H1 (cell line): ENCODE data around the gene DCXR. TPM values are rescaled to one million over a fixed set of nuclear protein-coding genes. Genes with fewer than 3 reads are reported as not detected.

Experiments used
- CTCF ChIA-PET: fragments of 300-600 bp; sonication (Branson Sonifier 250); formaldehyde crosslinking; loops from one replicate; lab custom pipeline; 2021; ENCODE audit not compliant: partially characterized antibody; lab: Charles Lee
- POLR2A ChIA-PET: fragments of 300-600 bp; sonication (Branson Sonifier 250); formaldehyde crosslinking; loops from one replicate; lab custom pipeline; 2021; ENCODE audit warnings: inconsistent platforms; ENCODE audit not compliant: partially characterized antibody; lab: Charles Lee
- DNase-seq, 2 experiments: peaks; one replicate each; pipeline versions ENCODE4 v3.0.0 to v3.0.0-alpha.2; 2010 to 2022; ENCODE audit warnings: low spot score in 2 of 2, low read depth in 1 of 2, mixed read lengths in 1 of 2
- FAIRE-seq: peaks from 2 replicates; lab custom pipeline; 2011; peaks lifted over from hg19 to GRCh38; lab: Jason Lieb, UNC
- H2AFZ ChIP-seq: 2 replicates; pipeline ENCODE4 v1.8.1; 2012; ENCODE audit warnings: low read length, inconsistent platforms
- H2AK5ac ChIP-seq: 2 replicates; pipeline ENCODE4 v1.6.1; 2013; ENCODE audit warnings: low read depth, low read length
- H2BK120ac ChIP-seq: replicated peaks from 2 replicates; pipeline ENCODE3; 2013; ENCODE audit warnings: low read depth, low read length, inconsistent platforms
- H2BK12ac ChIP-seq: 2 replicates; pipeline ENCODE4 v1.6.1; 2013; ENCODE audit warnings: low read depth, low read length
- H2BK15ac ChIP-seq: 2 replicates; pipeline ENCODE4 v1.6.1; 2013; ENCODE audit warnings: low read length
- H2BK20ac ChIP-seq: 2 replicates; pipeline ENCODE4 v1.6.1; 2013; ENCODE audit warnings: low read length
- H2BK5ac ChIP-seq: 2 replicates; pipeline ENCODE4 v1.6.1; 2013; ENCODE audit warnings: low read depth, low read length
- H3K14ac ChIP-seq: 2 replicates; pipeline ENCODE4 v1.6.1; 2013; ENCODE audit warnings: inconsistent platforms; ENCODE audit not compliant: insufficient read length
- H3K18ac ChIP-seq: 2 replicates; pipeline ENCODE4 v1.6.1; 2013; ENCODE audit warnings: low read length; ENCODE audit errors: extremely low read depth
- H3K23ac ChIP-seq: 2 replicates; pipeline ENCODE4 v1.6.1; 2013; ENCODE audit warnings: inconsistent platforms; ENCODE audit not compliant: insufficient read length
- H3K23me2 ChIP-seq: 2 replicates; pipeline ENCODE4 v1.6.1; 2013; ENCODE audit warnings: low read depth, low read length
- H3K27ac ChIP-seq: 2 replicates; pipeline ENCODE4 v1.6.1; 2011; ENCODE audit warnings: low read depth, low read length, inconsistent platforms
- H3K27me3 ChIP-seq, 4 experiments: replicated peaks in 1 of 4; 1 replicate in 1 of 4; 2 replicates in 3 of 4; pipeline versions ENCODE4 v1.6.1 to v1.8.1; 2011 to 2013; ENCODE audit warnings: low read length in 3 of 4, mild to moderate bottlenecking in 3 of 4, inconsistent platforms in 2 of 4, mixed read lengths in 2 of 4, moderate library complexity in 1 of 4; ENCODE audit not compliant: control insufficient read depth in 3 of 4, insufficient read depth in 3 of 4; ENCODE audit errors: extremely low read depth in 1 of 4
- H3K36me3 ChIP-seq, 4 experiments: 2 replicates each; pipeline versions ENCODE4 v1.6.1 to v1.8.1; 2011 to 2013; ENCODE audit warnings: mild to moderate bottlenecking in 4 of 4, low read length in 3 of 4, moderate library complexity in 2 of 4, control low read depth in 1 of 4, inconsistent platforms in 1 of 4; ENCODE audit not compliant: insufficient read depth in 4 of 4, control insufficient read depth in 2 of 4
- H3K4ac ChIP-seq: replicated peaks from 2 replicates; pipeline ENCODE3; 2013; ENCODE audit warnings: low read length, low read depth, mixed read lengths, inconsistent platforms; ENCODE audit not compliant: insufficient read length
- H3K4me1 ChIP-seq, 4 experiments: replicated peaks in 1 of 4; 1 replicate in 1 of 4; 2 replicates in 3 of 4; pipeline versions ENCODE4 v1.6.1 to v1.8.1; 2011 to 2013; ENCODE audit warnings: low read length in 3 of 4, inconsistent platforms in 2 of 4, mixed read lengths in 1 of 4; ENCODE audit not compliant: insufficient read depth in 4 of 4, control insufficient read depth in 3 of 4
- H3K4me2 ChIP-seq, 2 experiments: 2 replicates each; pipeline versions ENCODE4 v1.6.1 to v1.8.1; 2011 to 2013; ENCODE audit warnings: low read depth in 2 of 2, low read length in 2 of 2, control low read depth in 1 of 2, inconsistent platforms in 1 of 2, mild to moderate bottlenecking in 1 of 2; ENCODE audit not compliant: insufficient read depth in 1 of 2
- H3K4me3 ChIP-seq, 4 experiments: fragments of 200-600, 300-600 bp in 1 of 4; sonication (generic), shearing (Covaris generic), sonication (Bioruptor Twin) in 1 of 4; 2 replicates each; pipeline versions ENCODE4 v1.5.1 to v1.8.1; 2011 to 2016; ENCODE audit warnings: low read length in 4 of 4, low read depth in 3 of 4, control low read depth in 2 of 4, inconsistent platforms in 2 of 4, mild to moderate bottlenecking in 2 of 4, mixed read lengths in 1 of 4, moderate library complexity in 1 of 4; ENCODE audit not compliant: insufficient read depth in 2 of 4; ENCODE audit errors: extremely low read depth in 1 of 4
- H3K56ac ChIP-seq: replicated peaks from 2 replicates; pipeline ENCODE3; 2013; ENCODE audit warnings: low read depth, mild to moderate bottlenecking, mixed read lengths, low read length, inconsistent platforms; ENCODE audit not compliant: insufficient read length
- H3K79me1 ChIP-seq: 2 replicates; pipeline ENCODE4 v1.6.1; 2013; ENCODE audit warnings: low read depth, low read length, control low read depth
- H3K79me2 ChIP-seq, 2 experiments: 2 replicates each; pipeline versions ENCODE4 v1.6.1 to v1.8.1; 2012 to 2013; ENCODE audit warnings: low read length in 2 of 2, mild to moderate bottlenecking in 2 of 2, inconsistent platforms in 1 of 2; ENCODE audit not compliant: insufficient read depth in 2 of 2, control insufficient read depth in 1 of 2
- H3K9ac ChIP-seq, 4 experiments: replicated peaks in 1 of 4; 1 replicate in 1 of 4; 2 replicates in 3 of 4; pipeline versions ENCODE4 v1.6.1 to v1.8.1; 2011 to 2013; ENCODE audit warnings: low read depth in 3 of 4, low read length in 3 of 4, control low read depth in 2 of 4, mild to moderate bottlenecking in 2 of 4, moderate library complexity in 2 of 4, inconsistent platforms in 1 of 4; ENCODE audit errors: extremely low read depth in 1 of 4
- H3K9me3 ChIP-seq, 2 experiments: 2 replicates each; pipeline versions ENCODE4 v1.6.1 to v1.8.1; 2012 to 2013; ENCODE audit warnings: mild to moderate bottlenecking in 2 of 2, moderate library complexity in 2 of 2, control low read depth in 1 of 2, inconsistent platforms in 1 of 2, low read depth in 1 of 2, low read length in 1 of 2, mixed read lengths in 1 of 2; ENCODE audit not compliant: insufficient read depth in 2 of 2
- H4K20me1 ChIP-seq, 2 experiments: replicated peaks in 1 of 2; 2 replicates each; pipeline versions ENCODE3 to v1.8.1; 2011 to 2013; ENCODE audit warnings: inconsistent platforms in 2 of 2, low read length in 2 of 2, mild to moderate bottlenecking in 1 of 2; ENCODE audit not compliant: insufficient read depth in 2 of 2, control insufficient read depth in 1 of 2
- H4K5ac ChIP-seq: 2 replicates; pipeline ENCODE4 v1.6.1; 2013; ENCODE audit warnings: low read length, low read depth, mixed read lengths, inconsistent platforms; ENCODE audit not compliant: insufficient read length
- H4K8ac ChIP-seq: 2 replicates; pipeline ENCODE4 v1.8.0; 2013; ENCODE audit warnings: mild to moderate bottlenecking, moderate library complexity, low read length, inconsistent platforms; ENCODE audit not compliant: insufficient read depth; ENCODE audit errors: extremely low read depth
- H4K91ac ChIP-seq: replicated peaks from 2 replicates; pipeline ENCODE3; 2013; ENCODE audit warnings: low read length, mixed read lengths, inconsistent platforms; ENCODE audit not compliant: insufficient read length
- ASH2L ChIP-seq: fragments of 200-600, 300-600 bp; sonication (generic); IDR thresholded peaks from one replicate; pipeline ENCODE4 v1.7.1; 2017; ENCODE audit warnings: low read length
- BCL11A ChIP-seq, 2 experiments: IDR thresholded peaks; one replicate each; pipeline ENCODE4 v1.6.1; 2011; ENCODE audit warnings: low read depth in 2 of 2, low read length in 2 of 2, mild to moderate bottlenecking in 2 of 2
- EGR1 ChIP-seq: IDR thresholded peaks from 2 replicates; pipeline ENCODE4 v1.6.1; 2011; ENCODE audit warnings: low read depth, low read length, borderline replicate concordance
- GABPA ChIP-seq: IDR thresholded peaks from 2 replicates; pipeline ENCODE4 v1.6.1; 2011; ENCODE audit warnings: mild to moderate bottlenecking, low read length, moderate library complexity, borderline replicate concordance; ENCODE audit not compliant: insufficient read depth
- JUND ChIP-seq: IDR thresholded peaks from 2 replicates; pipeline ENCODE4 v1.6.1; 2011; ENCODE audit warnings: mild to moderate bottlenecking, improper control_type of control experiment, low read length
- POLR2AphosphoS5 ChIP-seq: IDR thresholded peaks from 2 replicates; pipeline ENCODE4 v1.6.1; 2011; ENCODE audit warnings: low read depth, low read length
- RAD21 ChIP-seq, 2 experiments: IDR thresholded peaks in 1 of 2; conservative IDR thresholded peaks in 1 of 2; 2 replicates each; pipeline ENCODE4 v1.6.1; 2011; ENCODE audit warnings: low read depth in 2 of 2, low read length in 2 of 2, improper control_type of control experiment in 1 of 2, inconsistent platforms in 1 of 2, mild to moderate bottlenecking in 1 of 2, moderate library complexity in 1 of 2
- SAP30 ChIP-seq: fragments of 300-600 bp; sonication (generic); IDR thresholded peaks from 2 replicates; pipeline ENCODE4 v1.7.1; 2012; ENCODE audit warnings: low read length, moderate library complexity, mild to moderate bottlenecking, inconsistent platforms; ENCODE audit not compliant: insufficient read depth, insufficient replicate concordance
- SIN3A ChIP-seq, 2 experiments: IDR thresholded peaks in 1 of 2; conservative IDR thresholded peaks in 1 of 2; 2 replicates each; pipeline ENCODE4 v1.6.1; 2011 to 2012; ENCODE audit warnings: low read length in 2 of 2, improper control_type of control experiment in 1 of 2, low read depth in 1 of 2, mild to moderate bottlenecking in 1 of 2
- TAF1 ChIP-seq: IDR thresholded peaks from 2 replicates; pipeline ENCODE4 v1.6.1; 2011; ENCODE audit warnings: mild to moderate bottlenecking, low read depth, low read length
- WGBS, 2 experiments: shearing (Covaris generic) in 1 of 2; methylation state at CpG; one replicate each; pipeline versions ENCODE4 v1.1.6 to v1.1.7; 2013 to 2015; ENCODE audit warnings: low lambda C conversion rate in 2 of 2, mixed read lengths in 2 of 2, inconsistent platforms in 1 of 2, low coverage in 1 of 2, missing lambda C conversion rate in 1 of 2; ENCODE audit not compliant: insufficient replicate concordance in 2 of 2, insufficient coverage in 1 of 2, insufficient read length in 1 of 2; ENCODE audit errors: extremely low coverage in 1 of 2, missing lambda C conversion rate in 1 of 2; 5-methylcytosine and 5-hydroxymethylcytosine counted together
- polyA plus RNA-seq, 7 experiments: library from polyadenylated mRNA; depleted of rRNA in 3 of 7; stranded (reverse) in 5 of 7; unstranded in 2 of 7; fragments of >200 nt in 5 of 7; fragments of 200-250 nt in 2 of 7; gene quantifications; 1 replicate in 5 of 7; 2 replicates in 1 of 7; 4 replicates in 1 of 7; pipeline versions ENCODE4 v1.2.1 to v1.2.3, GENCODE V29; 2011 to 2013; ENCODE audit warnings: missing spikeins in 2 of 7, mixed read lengths in 2 of 7
- total RNA-seq: library from RNA; stranded (reverse); fragmentation: NEBNext Ultra II Directional; extraction: Animal tissue kit (Norgen Biotek cat#: 25700); gene quantifications from 2 replicates; pipeline ENCODE4 v1.2.1, GENCODE V29; 2021
- TF ChIP-seq, protein P1 (sequence below): IDR thresholded peaks from 2 replicates; pipeline ENCODE4 v1.6.1; 2011; ENCODE audit warnings: low read depth, mild to moderate bottlenecking, low read length; ENCODE audit not compliant: insufficient read depth

The DCXR gene
- total and polyA plus RNA-seq, 2 of the 8 experiments (the other 6 are each of a cell fraction or from before 2014, with no cell fraction given): 96.3 to 212 TPM

DNA sequence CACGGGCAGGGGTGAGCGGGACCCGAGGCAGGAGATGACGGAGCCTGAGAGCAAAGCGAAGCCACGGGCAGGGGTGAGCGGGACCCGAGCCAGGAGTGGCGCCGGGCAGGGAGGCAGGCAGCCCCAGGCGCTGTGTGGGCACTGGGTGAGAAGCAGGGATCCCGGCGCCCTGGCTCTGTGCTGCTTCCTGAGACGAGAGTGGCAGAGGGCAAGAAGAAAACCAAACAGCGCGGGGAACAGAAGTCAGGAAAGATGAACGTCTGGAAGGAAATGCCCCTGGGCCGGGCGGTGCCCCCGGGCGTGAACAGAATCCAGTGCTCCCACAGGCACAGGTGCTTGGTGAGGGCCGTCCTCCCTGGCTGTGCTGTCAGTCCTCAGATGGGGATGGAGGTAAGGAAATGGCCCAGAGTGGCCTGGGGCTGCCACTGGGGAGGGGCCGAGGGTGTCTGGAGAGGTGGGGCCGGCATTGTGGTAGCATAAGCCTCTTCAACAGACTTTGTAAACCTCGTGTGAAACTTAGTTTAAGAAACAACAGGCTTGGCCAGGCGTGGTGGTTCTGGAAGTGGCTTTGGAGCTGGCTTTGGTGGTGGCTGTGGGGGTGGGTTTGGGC lies 50.2 kb downstream of the DCXR start:
- Histone ChIP-seq H3K27ac (no peak overlapping the region), H4K20me1 (peaks cover 3 to 16% of the 10 kb centered on the region in 2 experiments), H3K18ac (no peak overlapping the region), H3K79me1 (peaks cover 4% of the 10 kb centered on the region; the same call in 1 of the 2 replicates), H2BK12ac (no peak overlapping the region), H4K8ac (no peak overlapping the region), H2BK15ac (no peak overlapping the region), H3K23me2 (peaks cover 2% of the 10 kb centered on the region; the same call in 1 of the 2 replicates), H3K79me2 (peaks cover 0 to 3% of the 10 kb centered on the region in 2 experiments; a peak in 1 of 4 replicates), H3K23ac (no peak overlapping the region), H2BK120ac (no peak overlapping the region), H3K36me3 (peaks cover 2 to 25% (median 13%) of the 10 kb centered on the region in 4 experiments; a peak in 6 of 8 replicates), H3K4me1 (peaks cover 0 to 15% (median 12%) of the 10 kb centered on the region in 4 experiments; a peak in 6 of 7 replicates), H3K4me3 (no peak overlapping the region), H4K91ac (no peak overlapping the region), H3K4me2 (no peak overlapping the region), H2BK5ac (no peak overlapping the region), H3K27me3 (no peaks in the 10 kb centered on the region), H3K9me3 (no peaks in the 10 kb centered on the region), H2AK5ac (no peak overlapping the region), H3K4ac (no peak overlapping the region), H3K56ac (no peak overlapping the region), H2BK20ac (no peak overlapping the region), H3K9ac (no peak overlapping the region), H3K14ac (no peak overlapping the region), H2AFZ (no peak overlapping the region), H4K5ac (no peak overlapping the region)
- TF ChIP-seq JUND (no peak), RAD21 (IDR thresholded peaks at IDR 0.05 in 1 of 2, conservative IDR thresholded peaks at IDR 0.05 in 1 of 2; ENCODE audit: low read depth in 2 of 2, low read length in 2 of 2) (no peak), EGR1 (no peak), SAP30 (no peak), SIN3A (conservative IDR thresholded peaks at IDR 0.05 in 1 of 2, IDR thresholded peaks at IDR 0.05 in 1 of 2; ENCODE audit: low read depth in 1 of 2, low read length in 2 of 2) (no peak), BCL11A (IDR thresholded peaks at IDR 0.05; ENCODE audit: low read depth in 2 of 2, low read length in 2 of 2) (no peak), POLR2AphosphoS5 (no peak), ASH2L (no peak), TAF1 (no peak), GABPA (no peak)
- TF ChIP-seq, protein P1, sequence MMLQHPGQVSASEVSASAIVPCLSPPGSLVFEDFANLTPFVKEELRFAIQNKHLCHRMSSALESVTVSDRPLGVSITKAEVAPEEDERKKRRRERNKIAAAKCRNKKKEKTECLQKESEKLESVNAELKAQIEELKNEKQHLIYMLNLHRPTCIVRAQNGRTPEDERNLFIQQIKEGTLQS: no peak
- 94% methylated on average over 20 of the region's 26 CpGs; no CpG with 5 or more reads in 1 of the 2 experiments for whole genome bisulfite sequencing, 2 experiments
- POLR2A ChIA-PET: interaction anchor here (1.2 to 5.1 kb wide), 2 partner anchors 9 to 58 kb away, joined by 3 to 40 read pairs; partner anchors contain the start of gene ASPSCR1
- FAIRE-seq (no peak), DNase-seq (no peak)
- CTCF ChIA-PET: interaction anchor here (0.7 kb wide), 1 partner anchor 24 kb away, joined by 3 read pairs; no protein-coding TSS in a partner anchor
